ENCODE results near the gene SIMC1.
"Not testable (repeated sequence)": the region's sequence is repeated elsewhere in the genome, so short reads cannot be mapped to it uniquely, and the experiment has no call there.

Gene SIMC1

GRCh38 chr5:176237971-176238644 lies at the start of gene SIMC1:
Gene SIMC1 (plus strand): TSS chr5:176238424. CDS start chr5:176238509, 85 bp downstream.
- DNase-seq, result not testable (repeated sequence)

- no peak for DNase-seq
Measured at GRCh38 chr5:176188506-176189193, 49.6 kb upstream of the SIMC1 start.

DNA sequence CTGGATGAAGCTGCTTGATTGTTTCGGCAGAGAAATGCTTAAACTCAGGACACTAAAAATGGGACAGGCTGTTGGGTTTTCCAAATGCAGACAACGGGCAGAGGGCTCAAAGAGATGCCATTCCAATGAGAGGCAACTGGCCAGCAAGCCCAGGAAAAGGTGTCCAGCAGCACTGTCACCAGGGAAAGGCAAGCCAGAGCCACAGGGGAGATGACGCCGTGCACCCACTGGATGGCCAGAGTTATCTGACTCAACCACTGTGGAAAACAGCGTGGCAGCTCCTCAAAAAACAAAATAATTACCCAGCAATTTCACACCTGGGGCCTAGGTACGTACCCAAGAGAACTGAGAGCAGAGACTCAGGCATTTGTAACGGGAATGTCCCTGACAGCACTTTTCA lies 48.4 kb upstream of the SIMC1 start:
- no peak for DNase-seq

- DNase-seq, result no peak
Measured at GRCh38 chr5:176190886-176191755, 47.1 kb upstream of the SIMC1 start.

DNA sequence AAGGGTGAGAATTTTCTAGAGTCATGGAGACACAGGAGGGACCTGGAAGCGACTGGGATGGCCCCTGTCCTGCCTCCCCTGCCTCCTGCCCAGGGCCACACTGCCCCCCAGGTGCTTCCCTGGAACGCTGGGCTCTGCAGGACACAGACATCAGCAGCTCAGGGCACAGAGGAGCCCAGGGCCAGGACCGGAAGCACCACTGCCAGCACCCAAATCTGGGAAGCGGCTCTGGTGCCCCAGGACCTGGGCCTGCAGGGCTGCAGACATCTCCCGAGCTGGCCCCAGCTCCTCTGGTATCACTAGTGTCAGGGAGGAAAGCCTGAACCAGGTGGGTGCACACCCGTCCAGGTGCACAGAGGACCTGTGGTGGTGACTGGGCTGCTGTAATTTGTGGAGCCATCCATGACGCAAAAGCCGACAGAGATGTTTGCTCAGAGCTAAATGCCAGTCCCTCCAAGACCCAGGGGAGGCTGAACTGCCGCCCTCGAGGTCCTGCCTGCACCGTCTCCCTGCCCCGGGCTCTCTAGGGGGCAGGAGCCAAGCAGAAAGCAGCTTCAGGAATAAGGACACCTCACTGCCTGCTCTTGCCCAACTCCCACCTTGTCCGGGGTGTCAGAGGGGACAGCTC lies 46.0 kb upstream of the SIMC1 start:
- no peak for DNase-seq

- DNase-seq, result not testable (repeated sequence)
Measured at GRCh38 chr5:176192722-176193117, 45.5 kb upstream of the SIMC1 start.

DNA sequence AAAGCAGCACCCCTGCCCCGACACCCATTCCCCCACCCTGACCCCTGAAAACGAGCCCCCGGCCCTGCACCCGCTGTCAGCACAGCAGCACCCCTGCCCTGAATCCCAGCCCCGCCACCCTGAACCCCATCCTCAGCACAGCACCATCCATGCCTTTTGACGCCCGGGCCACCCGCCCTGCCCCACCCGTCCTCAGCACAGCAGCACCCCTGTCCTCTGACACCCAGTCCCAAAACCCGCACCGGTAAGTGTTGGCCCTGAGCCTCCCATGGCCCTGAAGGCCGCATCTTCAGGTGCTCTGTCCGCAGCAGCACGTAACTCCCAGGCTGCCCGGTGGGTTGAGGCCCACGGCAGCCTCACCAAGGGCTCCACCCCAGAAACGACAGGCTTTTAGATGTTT lies 44.6 kb upstream of the SIMC1 start:
- not testable (repeated sequence) for DNase-seq

DNA sequence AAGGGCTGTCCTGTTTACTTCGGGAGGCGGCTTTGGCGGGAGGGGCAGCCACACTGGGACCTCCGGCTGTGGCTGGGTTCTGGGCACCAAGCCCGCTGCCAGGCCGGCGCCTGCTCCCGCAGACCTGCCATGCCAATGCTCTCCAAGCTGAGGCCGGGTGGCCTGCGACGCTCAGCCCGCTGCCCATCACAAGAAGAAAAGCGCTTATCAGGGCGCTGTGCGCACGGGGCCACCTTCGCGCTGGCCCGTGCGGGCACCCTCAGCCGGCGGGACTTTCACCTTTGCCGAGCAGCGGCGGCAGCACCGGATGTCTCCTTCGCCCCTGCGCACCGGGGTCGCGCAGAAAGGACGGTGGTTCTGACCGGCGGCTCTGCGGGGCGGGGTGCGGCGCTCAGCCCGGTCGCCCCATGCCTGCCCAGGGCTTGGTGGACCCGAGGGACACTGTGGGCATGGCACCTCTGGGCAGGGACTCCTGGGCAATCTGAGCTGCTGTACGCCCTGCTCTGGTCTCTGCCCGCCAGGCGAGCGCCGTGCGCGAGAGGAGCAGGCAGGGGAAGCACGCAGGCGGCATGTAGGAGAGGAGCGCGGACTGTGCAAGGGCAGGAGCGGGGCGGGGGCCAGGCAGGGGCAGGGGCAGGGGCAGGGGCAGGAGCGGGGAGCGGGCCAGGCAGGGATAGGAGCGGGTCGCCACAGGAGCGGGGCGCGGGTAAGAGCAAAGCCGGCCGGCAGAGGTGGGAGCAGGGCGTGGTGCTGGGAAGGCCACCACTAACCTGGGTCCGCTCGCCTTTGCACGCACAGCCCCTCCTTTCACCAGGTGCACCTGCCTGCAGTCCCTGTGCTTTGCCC lies 43.8 kb upstream of the SIMC1 start:
- not testable (repeated sequence) for DNase-seq

GRCh38 chr5:176195084-176195413 lies 43.2 kb upstream of the SIMC1 start:
- DNase-seq, result not testable (repeated sequence)

DNA sequence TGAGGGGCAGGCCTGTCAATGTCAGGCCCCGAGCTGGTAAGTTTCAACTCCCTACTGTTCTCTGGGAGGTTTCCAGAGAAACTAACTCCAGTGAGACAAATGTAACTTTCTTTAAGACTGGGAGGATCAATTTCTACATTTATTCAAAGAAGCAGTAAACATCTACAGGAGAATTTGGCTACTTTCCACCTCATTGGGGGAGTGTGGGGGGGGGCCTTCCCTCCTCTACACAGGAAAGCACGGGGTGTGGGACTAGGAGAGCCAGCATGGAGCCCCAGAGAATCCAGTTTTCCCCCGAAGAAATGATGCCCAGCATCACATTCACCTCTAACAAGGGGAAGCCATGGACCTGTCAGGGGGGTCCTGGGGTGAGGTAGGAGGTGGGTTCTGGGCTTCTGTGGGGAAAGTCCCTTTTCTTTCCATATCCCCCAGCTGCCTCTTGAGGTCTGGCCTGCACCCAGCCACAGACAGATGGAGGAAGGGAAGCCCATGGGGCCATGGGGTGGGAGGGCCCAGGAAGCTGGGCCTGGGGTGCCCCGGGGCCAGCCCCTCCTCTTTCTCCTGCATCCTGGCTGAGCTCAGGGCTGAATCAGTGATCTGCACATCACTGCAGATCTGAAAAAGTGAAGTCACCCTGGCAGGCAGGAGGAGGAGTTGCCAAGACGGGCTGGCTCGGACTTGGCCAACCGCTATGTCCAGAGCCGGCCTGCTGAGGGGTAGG lies 42.6 kb upstream of the SIMC1 start:
- DNase-seq, result not testable (repeated sequence)

DNA sequence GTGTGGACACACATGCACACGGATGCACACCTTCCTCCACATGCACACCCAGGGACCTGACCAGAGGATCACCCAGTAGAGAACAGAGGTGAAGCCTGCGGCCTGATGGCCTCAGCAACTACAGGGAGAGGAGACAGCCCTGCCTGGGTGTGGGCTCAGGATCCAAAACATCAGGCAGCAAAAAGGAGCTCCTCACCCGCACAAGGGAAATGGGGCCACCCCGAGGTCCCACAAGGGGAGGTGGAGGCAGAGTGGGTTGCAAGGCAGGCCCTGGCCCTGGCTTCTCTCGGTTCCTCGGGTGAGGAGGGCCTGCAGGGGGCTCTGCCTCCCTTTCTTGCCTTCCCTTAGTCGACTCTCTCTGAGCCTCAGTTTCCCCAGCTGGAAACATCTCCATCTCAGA lies 41.4 kb upstream of the SIMC1 start:
- DNase-seq, result not testable (repeated sequence)

- not testable (repeated sequence) for DNase-seq
Measured at GRCh38 chr5:176197234-176197858, 40.9 kb upstream of the SIMC1 start.

DNA sequence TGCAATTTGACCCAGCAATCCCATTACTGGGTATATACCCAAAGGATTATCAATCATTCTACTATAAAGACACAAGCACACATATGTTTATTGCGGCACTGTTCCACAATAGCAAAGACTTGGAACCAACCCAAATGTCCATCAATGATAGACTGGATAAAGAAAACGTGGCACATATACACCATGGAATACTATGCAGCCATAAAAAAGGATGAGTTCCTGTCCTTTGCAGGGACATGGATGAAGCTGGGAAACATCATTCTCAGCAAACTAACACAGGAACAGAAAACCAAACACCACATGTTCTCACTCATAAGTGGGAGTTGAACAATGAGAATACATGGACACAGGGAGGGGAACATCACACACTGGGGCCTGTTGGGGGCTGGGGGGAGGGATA lies 39.9 kb upstream of the SIMC1 start:
- DNase-seq, result not testable (repeated sequence)

- DNase-seq, result not testable (repeated sequence)
Measured at GRCh38 chr5:176198991-176199733, 39.1 kb upstream of the SIMC1 start.

DNA sequence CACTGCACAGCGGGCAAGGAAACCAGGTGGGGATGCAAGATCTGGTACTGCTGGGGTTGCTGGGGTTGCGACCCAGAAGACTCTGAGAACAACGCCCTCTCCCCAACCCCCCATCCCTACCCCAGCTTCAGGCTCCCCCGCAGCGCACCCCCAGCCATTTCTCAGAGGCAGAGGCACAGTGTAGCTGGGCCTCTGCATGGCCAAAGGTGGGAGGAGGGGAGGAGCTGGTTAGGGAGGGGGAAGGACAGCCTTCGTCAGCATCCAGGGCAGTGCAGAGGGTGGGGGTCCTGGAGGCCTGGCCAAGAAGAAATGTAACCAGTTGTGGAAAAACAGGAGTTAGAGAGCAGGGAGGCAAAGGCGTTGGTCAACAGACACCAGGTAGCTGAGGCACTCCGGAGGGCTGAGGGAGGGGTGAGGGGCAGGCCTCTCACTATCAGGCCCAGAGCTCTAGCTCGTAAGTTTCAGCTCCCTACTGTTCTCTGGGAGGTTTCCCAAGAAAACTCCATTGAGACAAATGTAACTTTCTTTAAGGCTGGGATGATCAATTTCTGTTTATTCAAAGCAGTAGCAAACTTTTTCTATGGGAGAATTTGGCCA lies 38.3 kb upstream of the SIMC1 start:
- not testable (repeated sequence) for DNase-seq

DNA sequence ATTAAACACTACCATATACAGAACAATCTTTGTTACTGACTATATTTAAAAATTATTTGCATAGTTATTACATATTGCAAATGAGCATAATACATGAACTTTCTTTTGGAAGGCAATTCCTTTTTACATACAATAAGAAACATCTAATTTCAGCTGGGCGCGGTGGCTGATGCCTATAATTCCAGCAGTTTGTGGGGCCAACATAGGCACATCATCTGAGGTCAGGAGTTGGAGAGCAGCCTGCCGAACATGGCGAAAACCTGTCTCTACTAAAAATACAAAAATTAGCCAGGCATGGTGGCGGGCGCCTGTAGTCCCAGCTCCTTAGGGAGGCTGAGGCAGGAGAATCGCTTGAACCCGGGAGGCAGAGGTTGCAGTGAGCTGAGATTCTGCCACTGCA lies 36.4 kb upstream of the SIMC1 start:
- no peak for DNase-seq

GRCh38 chr5:176203086-176203485 lies 35.1 kb upstream of the SIMC1 start:
- no peak for DNase-seq

DNA sequence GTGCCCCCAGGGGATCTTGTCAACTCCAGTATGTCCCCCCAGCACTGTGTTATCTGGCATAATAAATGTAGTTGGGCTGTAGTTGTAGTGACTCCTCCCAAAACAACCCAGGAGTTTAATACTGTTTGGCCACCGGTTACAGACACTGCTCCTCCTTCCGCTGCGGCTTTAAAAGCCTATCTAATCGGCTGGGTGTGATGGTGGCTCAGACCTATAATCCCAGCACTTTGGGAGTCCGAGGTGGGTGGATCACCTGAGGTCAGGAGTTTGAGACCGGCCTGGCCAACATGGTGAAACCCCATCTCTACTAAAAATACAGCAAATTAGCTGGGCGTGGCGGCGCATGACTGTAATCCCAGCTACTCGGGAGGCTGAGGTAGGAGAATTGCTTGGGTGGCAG lies 34.7 kb upstream of the SIMC1 start:
- DNase-seq, result not testable (repeated sequence)

DNA sequence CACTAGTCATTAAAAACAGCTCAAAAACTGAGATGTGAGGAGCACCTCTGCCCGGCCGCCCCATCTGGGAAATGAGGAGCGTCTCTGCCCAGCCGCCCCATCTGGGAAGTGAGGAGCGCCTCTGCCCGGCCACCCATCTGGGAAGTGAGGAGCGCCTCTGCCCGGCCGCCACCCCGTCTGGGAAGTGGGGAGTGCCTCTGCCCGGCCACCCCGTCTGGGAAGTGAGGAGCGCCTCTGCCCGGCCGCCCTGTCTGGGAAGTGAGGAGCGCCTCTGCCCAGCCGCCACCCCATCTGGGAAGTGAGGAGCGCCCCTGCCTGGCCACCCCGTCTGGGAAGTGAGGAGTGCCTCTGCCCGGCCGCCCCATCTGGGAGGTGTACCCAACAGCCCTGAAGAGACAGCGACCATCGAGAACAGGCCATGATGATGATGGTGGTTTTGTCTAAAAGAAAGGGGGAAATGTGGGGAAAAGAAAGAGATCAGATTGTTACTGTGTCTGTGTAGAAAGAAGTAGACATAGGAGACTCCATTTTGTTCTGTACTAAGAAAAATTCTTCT lies 23.7 kb upstream of the SIMC1 start:
- DNase-seq, result not testable (repeated sequence)
